Measurements from ENCODE around the gene METTL13.

Gene METTL13

DNA sequence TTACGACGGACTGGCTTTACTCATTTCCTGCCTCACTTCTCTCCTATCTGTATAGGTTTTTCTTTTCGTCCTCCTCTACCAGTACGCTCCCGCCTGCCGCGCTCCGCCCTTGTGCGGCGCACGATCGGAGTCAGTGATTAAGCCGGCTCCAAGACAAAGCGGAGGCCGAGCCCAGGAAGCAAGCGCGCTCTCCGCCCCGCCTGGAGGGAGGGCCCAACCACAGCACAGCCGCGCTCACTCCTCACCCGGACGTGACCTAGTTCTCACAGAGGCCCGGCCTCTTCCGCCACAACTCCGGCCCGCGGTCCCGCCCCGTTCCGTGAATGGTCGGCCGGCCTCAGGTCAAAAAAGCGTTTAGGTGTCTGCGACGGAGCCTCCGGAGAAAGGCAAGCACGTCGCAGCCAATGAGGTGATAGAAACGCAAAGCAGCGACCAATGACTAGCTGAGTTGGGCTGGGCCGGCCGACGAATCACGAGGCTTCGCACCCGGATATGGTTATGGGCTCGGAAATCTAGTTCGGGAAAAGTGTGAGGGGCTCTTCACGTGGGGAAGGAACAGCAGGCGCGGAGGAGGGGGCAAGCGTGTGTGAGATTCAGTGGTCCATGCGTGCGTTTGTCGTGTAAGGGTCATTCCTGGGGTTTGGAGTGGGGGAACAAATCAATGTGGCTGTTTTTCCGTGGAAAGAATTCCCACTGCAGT lies at the start of gene METTL13:
METTL13 (plus strand) TSS at position 485 of the 700 bp plus-strand sequence. CDS start 308 bp downstream, outside the sequence.
- peak; percentile 95 to 97 for DNase-seq (ENCODE audit: low read depth in 2 of 2)

DNA sequence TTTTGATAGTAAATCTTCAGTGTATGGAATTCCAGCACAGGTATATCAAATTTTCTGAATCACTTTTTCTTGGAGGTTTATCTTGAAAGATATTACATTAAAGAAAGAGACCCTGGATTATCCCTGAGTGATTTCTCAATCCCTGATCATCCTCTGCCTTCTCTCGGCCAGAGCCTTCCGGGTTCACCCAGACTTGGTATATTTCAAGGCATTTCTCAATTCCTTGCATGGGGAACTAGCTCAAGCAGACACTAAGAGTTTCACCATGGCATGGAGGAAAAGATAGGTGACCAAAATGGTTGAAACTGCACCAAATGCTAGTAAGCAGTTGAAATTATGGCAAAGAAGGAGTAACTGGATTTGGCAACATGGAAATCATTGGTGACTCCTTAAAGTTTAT lies 45.3 kb upstream of the METTL13 start:
- DNase-seq (ENCODE audit: low read depth in 2 of 2) = no peak

DNA sequence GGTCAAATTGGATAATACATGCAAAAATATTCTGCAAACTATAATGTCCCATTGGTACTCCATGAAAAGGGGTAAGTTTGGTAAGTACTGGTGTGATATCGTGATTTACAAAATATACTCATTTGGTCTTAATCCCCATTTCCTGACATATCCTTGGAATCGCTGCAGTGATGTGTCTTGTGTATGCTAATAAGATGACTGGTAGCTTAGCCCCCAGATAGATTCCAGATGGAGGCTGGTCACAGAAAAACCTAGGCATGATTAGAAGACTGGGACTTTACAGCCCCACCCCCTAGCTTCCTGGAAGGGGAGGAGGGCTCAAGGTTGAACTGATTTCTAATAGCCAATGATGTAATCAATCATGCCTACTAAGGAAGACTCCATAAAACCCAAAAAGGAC lies 42.5 kb upstream of the METTL13 start:
- DNase-seq (ENCODE audit: low read depth in 2 of 2) = no peak

DNA sequence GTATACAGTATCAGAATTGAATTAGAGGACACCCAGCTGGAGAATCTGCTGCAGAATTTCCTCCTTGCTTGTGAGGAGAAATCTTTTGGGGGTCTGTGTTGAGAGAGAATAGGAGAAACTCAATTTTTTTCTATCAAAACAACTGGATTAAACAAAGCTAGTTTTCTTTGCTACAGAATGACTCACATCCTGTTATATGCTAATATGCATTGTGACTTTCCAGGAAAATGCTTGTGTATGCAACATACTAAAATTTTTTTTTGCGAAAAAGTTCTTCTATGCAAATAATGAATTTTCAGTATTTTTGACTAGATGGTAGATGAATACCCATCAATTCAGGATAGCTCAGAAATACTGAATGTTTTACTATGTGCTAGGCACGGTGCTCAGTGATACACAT lies 41.8 kb upstream of the METTL13 start:
- DNase-seq (ENCODE audit: low read depth in 2 of 2) = no peak

- no peak for DNase-seq (ENCODE audit: low read depth in 2 of 2)
Observed at GRCh38 chr1:171740356-171740863, 41.0 kb upstream of the METTL13 start.

GRCh38 chr1:171740987-171741871 lies 40.2 kb upstream of the METTL13 start:
- DNase-seq (ENCODE audit: low read depth in 2 of 2) = peak in 1 of 2 donors; percentile 9

DNA sequence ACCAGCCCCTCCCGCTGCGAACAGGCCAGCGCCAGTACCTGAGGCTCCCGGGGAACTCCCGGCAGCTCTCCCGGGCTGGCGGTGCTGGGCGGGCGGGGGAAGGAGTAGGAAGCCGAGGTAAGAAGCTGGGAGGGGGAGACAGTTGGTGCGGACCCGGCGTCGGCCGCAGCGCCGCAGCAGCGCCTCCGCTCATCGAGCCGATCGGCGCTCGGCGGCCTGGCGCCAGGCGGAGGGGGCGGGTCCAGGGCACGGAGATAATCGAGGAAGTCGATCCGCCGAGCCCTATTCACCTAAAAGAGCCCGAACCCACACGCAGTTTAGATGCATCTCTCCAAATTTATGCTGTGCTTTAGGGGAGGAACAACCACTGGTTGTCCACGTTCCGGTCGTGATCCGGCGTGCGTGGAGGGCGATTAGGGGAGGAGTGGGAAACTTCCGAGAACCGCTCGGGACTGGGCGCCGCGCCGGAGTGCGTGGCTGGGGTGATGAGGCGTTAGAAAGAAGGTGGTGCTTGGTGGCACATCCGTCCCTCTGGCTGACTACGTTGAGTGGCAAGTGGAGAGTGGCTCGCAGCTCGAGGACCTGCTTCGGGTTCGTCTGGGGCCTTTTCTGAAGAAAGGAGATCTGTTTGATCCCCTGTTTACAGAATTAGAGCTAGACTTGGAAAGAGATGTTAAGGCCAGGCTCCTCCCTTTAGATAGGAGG lies 39.4 kb upstream of the METTL13 start, which contains the start of gene VAMP4:
VAMP4 (minus strand) TSS at position 194 of the 705 bp plus-strand sequence. CDS start 3,651 bp downstream, outside the sequence.
- DNase-seq (ENCODE audit: low read depth in 2 of 2) = peak; percentile 74 to 87

- DNase-seq (ENCODE audit: low read depth in 2 of 2) = peak in 1 of 2 donors; percentile 11
Observed at GRCh38 chr1:171742577-171742922, 38.9 kb upstream of the METTL13 start.

- DNase-seq (ENCODE audit: low read depth in 2 of 2) = no peak
Observed at GRCh38 chr1:171743081-171743870, 38.2 kb upstream of the METTL13 start.

DNA sequence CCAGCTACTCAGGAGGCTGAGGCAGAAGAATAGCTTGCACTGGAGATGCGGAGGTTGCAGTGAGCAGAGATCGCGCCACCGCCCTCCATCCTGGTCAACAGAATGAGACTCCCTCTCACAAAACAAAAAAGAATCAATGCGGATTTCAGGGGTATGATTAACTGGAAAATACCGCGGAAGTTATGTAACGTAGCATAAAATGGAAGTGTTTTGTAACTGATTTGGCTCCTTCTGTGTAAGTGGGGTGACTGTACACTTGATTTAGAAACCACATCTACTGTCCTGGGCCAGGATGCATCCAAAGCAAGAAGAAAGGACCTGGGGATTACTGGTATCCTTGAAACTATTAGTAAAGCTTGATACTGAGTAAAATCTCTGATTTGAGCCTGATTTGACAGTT lies 36.5 kb upstream of the METTL13 start:
- DNase-seq (ENCODE audit: low read depth in 2 of 2) = no peak

GRCh38 chr1:171748651-171749050 lies 32.8 kb upstream of the METTL13 start:
- DNase-seq (ENCODE audit: low read depth in 2 of 2) = no peak

GRCh38 chr1:171751221-171751620 lies 30.2 kb upstream of the METTL13 start:
- no peak for DNase-seq (ENCODE audit: low read depth in 2 of 2)

DNA sequence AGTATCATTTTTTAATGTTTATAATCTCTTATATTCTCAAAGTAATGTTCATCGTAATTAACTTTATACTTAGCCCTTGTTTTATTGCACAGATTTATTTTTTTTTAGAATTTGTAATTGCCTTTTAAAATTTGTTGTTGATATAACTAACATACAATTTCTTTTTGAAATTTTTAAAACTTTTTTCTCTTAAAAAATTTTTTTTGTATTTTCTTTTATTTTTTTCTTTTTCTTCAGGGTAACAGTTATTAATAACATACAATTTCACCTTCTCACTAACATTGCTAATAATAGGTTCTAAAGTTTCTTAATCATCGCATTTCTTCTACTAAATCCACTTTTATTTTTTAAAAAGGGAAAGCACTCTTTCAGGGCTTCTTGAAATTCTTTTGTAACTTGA lies 28.3 kb upstream of the METTL13 start:
- no peak for DNase-seq (ENCODE audit: low read depth in 2 of 2)

DNA sequence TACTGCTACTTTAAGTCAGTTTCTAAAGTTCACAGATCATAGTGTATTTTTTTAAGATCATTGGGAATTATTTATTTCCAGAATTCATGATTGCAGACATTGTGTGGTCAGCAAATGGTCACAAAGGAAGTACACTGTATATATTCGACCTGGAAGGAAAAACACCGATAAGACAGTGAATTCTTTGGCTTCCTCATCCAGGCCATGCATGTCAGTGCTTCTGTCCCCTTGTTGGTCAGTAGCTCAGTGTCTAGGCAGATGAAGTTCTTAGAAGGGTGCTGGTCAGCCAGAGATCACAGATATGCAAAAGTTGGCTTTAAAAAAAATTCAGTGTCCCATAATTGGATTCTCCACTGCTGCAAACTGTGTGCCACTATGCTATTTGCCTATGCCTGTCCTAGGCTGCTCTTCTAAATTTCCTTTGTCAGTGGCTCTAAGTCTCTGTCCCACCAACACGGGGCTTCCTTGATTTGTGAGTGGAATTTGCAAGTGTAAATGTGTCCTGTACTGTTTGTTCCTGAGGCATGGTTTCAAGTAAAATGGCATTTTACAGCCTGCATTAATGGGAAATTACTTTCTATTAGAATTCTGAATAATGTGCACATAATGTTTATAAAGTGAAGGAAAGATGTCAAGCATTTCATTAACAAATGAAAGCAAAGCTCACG lies 27.6 kb upstream of the METTL13 start:
- DNase-seq (ENCODE audit: low read depth in 2 of 2) = no peak

- DNase-seq (ENCODE audit: low read depth in 2 of 2) = no peak
Observed at GRCh38 chr1:171754353-171754705, 27.1 kb upstream of the METTL13 start.

GRCh38 chr1:171754971-171755370 lies 26.5 kb upstream of the METTL13 start:
- no peak for DNase-seq (ENCODE audit: low read depth in 2 of 2)

- DNase-seq (ENCODE audit: low read depth in 2 of 2) = no peak
Observed at GRCh38 chr1:171756856-171757255, 24.6 kb upstream of the METTL13 start.

- DNase-seq (ENCODE audit: low read depth in 2 of 2) = no peak
Observed at GRCh38 chr1:171758011-171758410, 23.4 kb upstream of the METTL13 start.

DNA sequence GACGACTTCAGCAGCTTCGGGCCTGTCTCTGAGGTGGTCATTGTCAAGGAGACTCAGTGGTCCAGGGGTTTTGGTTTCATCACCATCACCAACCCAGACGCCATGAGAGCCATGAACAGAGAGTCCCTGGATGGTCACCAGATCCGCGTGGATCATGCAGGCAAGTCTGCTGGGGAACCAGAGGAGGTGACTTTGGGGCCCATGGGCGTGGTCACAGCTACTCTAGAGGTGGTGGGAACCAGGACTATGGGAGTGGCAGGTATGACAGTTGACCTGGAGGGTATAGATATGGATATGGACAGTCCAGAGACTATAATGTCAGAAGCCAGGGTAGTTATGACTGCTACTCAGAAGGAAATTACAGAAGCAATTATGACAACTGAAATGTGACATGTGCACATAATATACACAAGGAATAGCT lies 19.3 kb upstream of the METTL13 start:
- DNase-seq (ENCODE audit: low read depth in 2 of 2) = no peak

- DNase-seq (ENCODE audit: low read depth in 2 of 2) = no peak
Observed at GRCh38 chr1:171763764-171764163, 17.7 kb upstream of the METTL13 start.

GRCh38 chr1:171769171-171769570 lies 12.3 kb upstream of the METTL13 start:
- DNase-seq (ENCODE audit: low read depth in 2 of 2) = no peak
